H1 (cell line): ENCODE results near the gene KCNQ1OT1. TPM values are rescaled to one million over a fixed set of nuclear protein-coding genes. Genes with fewer than 3 reads are reported as not detected.

ENCODE experiments used
- CTCF ChIA-PET: fragments of 300-600 bp; sonication (Branson Sonifier 250); formaldehyde crosslinking; loops from one replicate; lab custom pipeline; 2021; ENCODE audit not compliant: partially characterized antibody; lab: Charles Lee
- POLR2A ChIA-PET: fragments of 300-600 bp; sonication (Branson Sonifier 250); formaldehyde crosslinking; loops from one replicate; lab custom pipeline; 2021; ENCODE audit warnings: inconsistent platforms; ENCODE audit not compliant: partially characterized antibody; lab: Charles Lee
- DNase-seq, 2 experiments: peaks; one replicate each; pipeline versions ENCODE4 v3.0.0 to v3.0.0-alpha.2; 2010 to 2022; ENCODE audit warnings: low spot score in 2 of 2, low read depth in 1 of 2, mixed read lengths in 1 of 2
- FAIRE-seq: peaks from 2 replicates; lab custom pipeline; 2011; peaks lifted over from hg19 to GRCh38; lab: Jason Lieb, UNC
- H2AFZ ChIP-seq: 2 replicates; pipeline ENCODE4 v1.8.1; 2012; ENCODE audit warnings: low read length, inconsistent platforms
- H2AK5ac ChIP-seq: 2 replicates; pipeline ENCODE4 v1.6.1; 2013; ENCODE audit warnings: low read depth, low read length
- H2BK120ac ChIP-seq: replicated peaks from 2 replicates; pipeline ENCODE3; 2013; ENCODE audit warnings: low read depth, low read length, inconsistent platforms
- H2BK12ac ChIP-seq: 2 replicates; pipeline ENCODE4 v1.6.1; 2013; ENCODE audit warnings: low read depth, low read length
- H2BK15ac ChIP-seq: 2 replicates; pipeline ENCODE4 v1.6.1; 2013; ENCODE audit warnings: low read length
- H2BK20ac ChIP-seq: 2 replicates; pipeline ENCODE4 v1.6.1; 2013; ENCODE audit warnings: low read length
- H2BK5ac ChIP-seq: 2 replicates; pipeline ENCODE4 v1.6.1; 2013; ENCODE audit warnings: low read depth, low read length
- H3K14ac ChIP-seq: 2 replicates; pipeline ENCODE4 v1.6.1; 2013; ENCODE audit warnings: inconsistent platforms; ENCODE audit not compliant: insufficient read length
- H3K18ac ChIP-seq: 2 replicates; pipeline ENCODE4 v1.6.1; 2013; ENCODE audit warnings: low read length; ENCODE audit errors: extremely low read depth
- H3K23ac ChIP-seq: 2 replicates; pipeline ENCODE4 v1.6.1; 2013; ENCODE audit warnings: inconsistent platforms; ENCODE audit not compliant: insufficient read length
- H3K23me2 ChIP-seq: 2 replicates; pipeline ENCODE4 v1.6.1; 2013; ENCODE audit warnings: low read depth, low read length
- H3K27ac ChIP-seq: 2 replicates; pipeline ENCODE4 v1.6.1; 2011; ENCODE audit warnings: low read depth, low read length, inconsistent platforms
- H3K27me3 ChIP-seq, 4 experiments: replicated peaks in 1 of 4; 1 replicate in 1 of 4; 2 replicates in 3 of 4; pipeline versions ENCODE4 v1.6.1 to v1.8.1; 2011 to 2013; ENCODE audit warnings: low read length in 3 of 4, mild to moderate bottlenecking in 3 of 4, inconsistent platforms in 2 of 4, mixed read lengths in 2 of 4, moderate library complexity in 1 of 4; ENCODE audit not compliant: control insufficient read depth in 3 of 4, insufficient read depth in 3 of 4; ENCODE audit errors: extremely low read depth in 1 of 4
- H3K36me3 ChIP-seq, 4 experiments: 2 replicates each; pipeline versions ENCODE4 v1.6.1 to v1.8.1; 2011 to 2013; ENCODE audit warnings: mild to moderate bottlenecking in 4 of 4, low read length in 3 of 4, moderate library complexity in 2 of 4, control low read depth in 1 of 4, inconsistent platforms in 1 of 4; ENCODE audit not compliant: insufficient read depth in 4 of 4, control insufficient read depth in 2 of 4
- H3K4ac ChIP-seq: replicated peaks from 2 replicates; pipeline ENCODE3; 2013; ENCODE audit warnings: low read length, low read depth, mixed read lengths, inconsistent platforms; ENCODE audit not compliant: insufficient read length
- H3K4me1 ChIP-seq, 4 experiments: replicated peaks in 1 of 4; 1 replicate in 1 of 4; 2 replicates in 3 of 4; pipeline versions ENCODE4 v1.6.1 to v1.8.1; 2011 to 2013; ENCODE audit warnings: low read length in 3 of 4, inconsistent platforms in 2 of 4, mixed read lengths in 1 of 4; ENCODE audit not compliant: insufficient read depth in 4 of 4, control insufficient read depth in 3 of 4
- H3K4me2 ChIP-seq, 2 experiments: 2 replicates each; pipeline versions ENCODE4 v1.6.1 to v1.8.1; 2011 to 2013; ENCODE audit warnings: low read depth in 2 of 2, low read length in 2 of 2, control low read depth in 1 of 2, inconsistent platforms in 1 of 2, mild to moderate bottlenecking in 1 of 2; ENCODE audit not compliant: insufficient read depth in 1 of 2
- H3K4me3 ChIP-seq, 4 experiments: fragments of 200-600, 300-600 bp in 1 of 4; sonication (generic), shearing (Covaris generic), sonication (Bioruptor Twin) in 1 of 4; 2 replicates each; pipeline versions ENCODE4 v1.5.1 to v1.8.1; 2011 to 2016; ENCODE audit warnings: low read length in 4 of 4, low read depth in 3 of 4, control low read depth in 2 of 4, inconsistent platforms in 2 of 4, mild to moderate bottlenecking in 2 of 4, mixed read lengths in 1 of 4, moderate library complexity in 1 of 4; ENCODE audit not compliant: insufficient read depth in 2 of 4; ENCODE audit errors: extremely low read depth in 1 of 4
- H3K56ac ChIP-seq: replicated peaks from 2 replicates; pipeline ENCODE3; 2013; ENCODE audit warnings: low read depth, mild to moderate bottlenecking, mixed read lengths, low read length, inconsistent platforms; ENCODE audit not compliant: insufficient read length
- H3K79me1 ChIP-seq: 2 replicates; pipeline ENCODE4 v1.6.1; 2013; ENCODE audit warnings: low read depth, low read length, control low read depth
- H3K79me2 ChIP-seq, 2 experiments: 2 replicates each; pipeline versions ENCODE4 v1.6.1 to v1.8.1; 2012 to 2013; ENCODE audit warnings: low read length in 2 of 2, mild to moderate bottlenecking in 2 of 2, inconsistent platforms in 1 of 2; ENCODE audit not compliant: insufficient read depth in 2 of 2, control insufficient read depth in 1 of 2
- H3K9ac ChIP-seq, 4 experiments: replicated peaks in 1 of 4; 1 replicate in 1 of 4; 2 replicates in 3 of 4; pipeline versions ENCODE4 v1.6.1 to v1.8.1; 2011 to 2013; ENCODE audit warnings: low read depth in 3 of 4, low read length in 3 of 4, control low read depth in 2 of 4, mild to moderate bottlenecking in 2 of 4, moderate library complexity in 2 of 4, inconsistent platforms in 1 of 4; ENCODE audit errors: extremely low read depth in 1 of 4
- H3K9me3 ChIP-seq, 2 experiments: 2 replicates each; pipeline versions ENCODE4 v1.6.1 to v1.8.1; 2012 to 2013; ENCODE audit warnings: mild to moderate bottlenecking in 2 of 2, moderate library complexity in 2 of 2, control low read depth in 1 of 2, inconsistent platforms in 1 of 2, low read depth in 1 of 2, low read length in 1 of 2, mixed read lengths in 1 of 2; ENCODE audit not compliant: insufficient read depth in 2 of 2
- H4K20me1 ChIP-seq, 2 experiments: replicated peaks in 1 of 2; 2 replicates each; pipeline versions ENCODE3 to v1.8.1; 2011 to 2013; ENCODE audit warnings: inconsistent platforms in 2 of 2, low read length in 2 of 2, mild to moderate bottlenecking in 1 of 2; ENCODE audit not compliant: insufficient read depth in 2 of 2, control insufficient read depth in 1 of 2
- H4K5ac ChIP-seq: 2 replicates; pipeline ENCODE4 v1.6.1; 2013; ENCODE audit warnings: low read length, low read depth, mixed read lengths, inconsistent platforms; ENCODE audit not compliant: insufficient read length
- H4K8ac ChIP-seq: 2 replicates; pipeline ENCODE4 v1.8.0; 2013; ENCODE audit warnings: mild to moderate bottlenecking, moderate library complexity, low read length, inconsistent platforms; ENCODE audit not compliant: insufficient read depth; ENCODE audit errors: extremely low read depth
- H4K91ac ChIP-seq: replicated peaks from 2 replicates; pipeline ENCODE3; 2013; ENCODE audit warnings: low read length, mixed read lengths, inconsistent platforms; ENCODE audit not compliant: insufficient read length
- CHD1 ChIP-seq: IDR thresholded peaks from 2 replicates; pipeline ENCODE4 v1.6.1; 2012; ENCODE audit warnings: low read depth, low read length, improper control_type of control experiment
- GABPA ChIP-seq: IDR thresholded peaks from 2 replicates; pipeline ENCODE4 v1.6.1; 2011; ENCODE audit warnings: mild to moderate bottlenecking, low read length, moderate library complexity, borderline replicate concordance; ENCODE audit not compliant: insufficient read depth
- JUND ChIP-seq: IDR thresholded peaks from 2 replicates; pipeline ENCODE4 v1.6.1; 2011; ENCODE audit warnings: mild to moderate bottlenecking, improper control_type of control experiment, low read length
- RAD21 ChIP-seq, 2 experiments: IDR thresholded peaks in 1 of 2; conservative IDR thresholded peaks in 1 of 2; 2 replicates each; pipeline ENCODE4 v1.6.1; 2011; ENCODE audit warnings: low read depth in 2 of 2, low read length in 2 of 2, improper control_type of control experiment in 1 of 2, inconsistent platforms in 1 of 2, mild to moderate bottlenecking in 1 of 2, moderate library complexity in 1 of 2
- SUZ12 ChIP-seq: fragments of 200-600 bp; sonication (generic); IDR thresholded peaks from 2 replicates; pipeline ENCODE4 v1.6.1; 2012; ENCODE audit warnings: mild to moderate bottlenecking, inconsistent platforms, low read length, moderate library complexity, mixed read lengths
- TEAD4 ChIP-seq: IDR thresholded peaks from 2 replicates; pipeline ENCODE4 v1.6.1; 2012; ENCODE audit warnings: low read depth, low read length, inconsistent platforms, mixed read lengths
- YY1 ChIP-seq: IDR thresholded peaks from 2 replicates; pipeline ENCODE4 v1.6.1; 2011; ENCODE audit warnings: low read depth, mild to moderate bottlenecking, low read length
- WGBS, 2 experiments: shearing (Covaris generic) in 1 of 2; methylation state at CpG; one replicate each; pipeline versions ENCODE4 v1.1.6 to v1.1.7; 2013 to 2015; ENCODE audit warnings: low lambda C conversion rate in 2 of 2, mixed read lengths in 2 of 2, inconsistent platforms in 1 of 2, low coverage in 1 of 2, missing lambda C conversion rate in 1 of 2; ENCODE audit not compliant: insufficient replicate concordance in 2 of 2, insufficient coverage in 1 of 2, insufficient read length in 1 of 2; ENCODE audit errors: extremely low coverage in 1 of 2, missing lambda C conversion rate in 1 of 2; 5-methylcytosine and 5-hydroxymethylcytosine counted together
- polyA plus RNA-seq, 7 experiments: library from polyadenylated mRNA; depleted of rRNA in 3 of 7; stranded (reverse) in 5 of 7; unstranded in 2 of 7; fragments of >200 nt in 5 of 7; fragments of 200-250 nt in 2 of 7; gene quantifications; 1 replicate in 5 of 7; 2 replicates in 1 of 7; 4 replicates in 1 of 7; pipeline versions ENCODE4 v1.2.1 to v1.2.3, GENCODE V29; 2011 to 2013; ENCODE audit warnings: missing spikeins in 2 of 7, mixed read lengths in 2 of 7
- total RNA-seq: library from RNA; stranded (reverse); fragmentation: NEBNext Ultra II Directional; extraction: Animal tissue kit (Norgen Biotek cat#: 25700); gene quantifications from 2 replicates; pipeline ENCODE4 v1.2.1, GENCODE V29; 2021
- TF ChIP-seq, protein P1 (sequence below): IDR thresholded peaks from 2 replicates; pipeline ENCODE4 v1.6.1; 2011; ENCODE audit warnings: low read length, improper control_type of control experiment

The KCNQ1OT1 gene
- total and polyA plus RNA-seq, 2 of the 8 experiments (the other 6 are each of a cell fraction or from before 2014, with no cell fraction given): 0.21 to 1.2 TPM

DNA sequence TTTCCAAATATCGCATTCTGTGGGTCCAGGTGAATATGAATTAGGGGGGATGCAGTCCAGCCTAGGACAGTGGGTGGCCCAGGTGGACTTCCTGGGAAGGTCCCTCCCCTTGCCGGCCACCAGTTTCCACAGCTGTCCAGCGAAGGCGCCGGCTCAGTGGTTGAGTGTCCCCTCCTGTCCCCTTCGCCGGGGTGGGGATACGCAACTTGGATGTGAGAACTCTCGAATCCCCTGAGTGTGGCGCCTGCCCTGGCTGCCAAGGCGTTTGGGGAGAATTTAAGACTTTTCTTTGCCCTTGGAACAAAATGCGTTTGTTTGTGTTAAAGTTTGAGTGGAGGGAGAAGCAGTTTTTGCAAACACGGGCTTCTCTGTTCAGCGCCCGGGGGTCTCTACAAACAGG is 123.7 kb downstream of the KCNQ1OT1 start:
- DNase-seq (no peak), FAIRE-seq (no peak)
- 81% methylated on average over 15 of the region's 15 CpGs; no CpG with 5 or more reads in 1 of the 2 experiments for WGBS, 2 experiments
- H2BK15ac ChIP-seq: no peak overlapping the region
- no peak overlapping the region for H2BK20ac ChIP-seq
- H3K18ac ChIP-seq: no peak overlapping the region
- no peak overlapping the region for H3K27ac ChIP-seq
- H2AK5ac ChIP-seq: no peak overlapping the region
- no peak overlapping the region for H3K4me3 ChIP-seq
- no peak overlapping the region for H4K91ac ChIP-seq
- H3K23ac ChIP-seq: no peak overlapping the region
- no peak overlapping the region for H2BK12ac ChIP-seq
- no peak overlapping the region for H3K4me2 ChIP-seq
- H4K20me1 ChIP-seq: peaks cover 2% of the 10 kb centered on the region in 2 experiments
- H3K79me2 ChIP-seq: no peaks in the 10 kb centered on the region
- H3K4ac ChIP-seq: no peak overlapping the region
- peaks cover 0 to 2% of the 10 kb centered on the region in 2 experiments; a peak in 1 of 4 replicates for H3K9me3 ChIP-seq
- peaks cover 5 to 63% (median 38%) of the 10 kb centered on the region in 4 experiments; a peak in 6 of 7 replicates for H3K27me3 ChIP-seq
- H3K9ac ChIP-seq: no peak overlapping the region
- H3K4me1 ChIP-seq: peaks cover 0 to 5% (median 0%) of the 10 kb centered on the region in 4 experiments; a peak in 4 of 7 replicates
- H2AFZ ChIP-seq: no peak overlapping the region
- H3K79me1 ChIP-seq: no peaks in the 10 kb centered on the region
- ChIA-PET CTCF (interaction anchor here (0.6 to 1.6 kb wide), 2 partner anchors 45 to 256 kb away, joined by 3 to 8 read pairs; no protein-coding TSS in a partner anchor), POLR2A (no interaction called here)
- H3K14ac ChIP-seq: no peak overlapping the region
- H2BK5ac ChIP-seq: no peak overlapping the region
- H4K8ac ChIP-seq: no peak overlapping the region
- H2BK120ac ChIP-seq: no peak overlapping the region
- no peak overlapping the region for H3K56ac ChIP-seq
- H3K23me2 ChIP-seq: no peaks in the 10 kb centered on the region
- no peaks in the 10 kb centered on the region for H3K36me3 ChIP-seq
- no peak overlapping the region for H4K5ac ChIP-seq
- TF ChIP-seq SUZ12: no peak
- TF ChIP-seq GABPA: no peak
- TF ChIP-seq RAD21 (IDR thresholded peaks at IDR 0.05 in 1 of 2, conservative IDR thresholded peaks at IDR 0.05 in 1 of 2; ENCODE audit: low read depth in 2 of 2, low read length in 2 of 2): no peak
- TF ChIP-seq, protein P1, sequence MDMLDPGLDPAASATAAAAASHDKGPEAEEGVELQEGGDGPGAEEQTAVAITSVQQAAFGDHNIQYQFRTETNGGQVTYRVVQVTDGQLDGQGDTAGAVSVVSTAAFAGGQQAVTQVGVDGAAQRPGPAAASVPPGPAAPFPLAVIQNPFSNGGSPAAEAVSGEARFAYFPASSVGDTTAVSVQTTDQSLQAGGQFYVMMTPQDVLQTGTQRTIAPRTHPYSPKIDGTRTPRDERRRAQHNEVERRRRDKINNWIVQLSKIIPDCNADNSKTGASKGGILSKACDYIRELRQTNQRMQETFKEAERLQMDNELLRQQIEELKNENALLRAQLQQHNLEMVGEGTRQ: no peak
- no peak for TF ChIP-seq CHD1
- no peak for TF ChIP-seq TEAD4
- TF ChIP-seq YY1: no peak
- TF ChIP-seq JUND: no peak
